Gastrocnemius medialis (tissue), 4 donors: Measurements from ENCODE around the gene MGAT5.

Experiments
- POLR2A ChIP-seq, 2 donors: fragments of 450-650 bp; IDR thresholded peaks; one replicate each; pipeline ENCODE4 v1.6.1; 2017; ENCODE audit warnings: antibody characterized with exemption in 2 of 2, mild to moderate bottlenecking in 2 of 2, moderate library complexity in 2 of 2
- TF ChIP-seq, protein P1 (sequence below), 5 experiments: fragments of 450-650 bp in 3 of 5; fragments of 200-600 bp in 2 of 5; sonication (generic) in 2 of 5; IDR thresholded peaks in 4 of 5; conservative IDR thresholded peaks in 1 of 5; 1 replicate in 4 of 5; 2 replicates in 1 of 5; pipeline ENCODE4 v1.5.1; 2016 to 2019; ENCODE audit warnings: antibody characterized with exemption in 5 of 5, mild to moderate bottlenecking in 3 of 5, moderate library complexity in 3 of 5

DNA sequence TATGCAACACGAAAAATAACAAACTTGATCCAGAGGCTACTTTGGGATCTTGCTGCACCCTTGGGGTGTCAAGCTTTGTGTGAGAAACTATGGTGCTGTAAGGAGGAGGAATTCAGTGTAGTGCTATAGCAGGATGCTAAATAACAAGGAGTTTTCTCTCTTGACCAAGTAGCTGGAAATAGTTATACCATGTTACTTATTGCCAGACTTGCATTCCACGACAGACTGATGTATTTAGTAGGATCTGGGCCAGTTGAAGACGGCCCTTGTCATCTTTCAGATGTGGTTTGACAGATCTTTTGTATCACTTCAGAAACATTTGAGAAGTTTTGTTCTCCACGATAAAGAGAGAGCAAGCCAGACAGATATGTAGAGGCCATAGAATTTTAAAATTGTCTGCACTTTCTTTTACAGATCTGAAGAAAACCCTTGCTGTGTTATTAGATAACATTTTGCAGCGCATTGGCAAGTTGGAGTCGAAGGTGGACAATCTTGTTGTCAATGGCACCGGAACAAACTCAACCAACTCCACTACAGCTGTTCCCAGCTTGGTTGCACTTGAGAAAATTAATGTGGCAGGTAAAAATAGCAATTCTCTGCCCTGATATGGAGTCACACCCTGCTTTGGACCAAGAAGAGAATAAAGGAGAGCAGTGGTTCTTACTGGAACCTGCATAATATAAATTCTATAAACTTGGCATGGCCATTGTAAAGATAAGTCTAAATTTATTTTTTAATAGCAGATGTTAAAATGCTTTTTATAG is 16.3 kb downstream of the MGAT5 start:
- TF ChIP-seq, protein P1, sequence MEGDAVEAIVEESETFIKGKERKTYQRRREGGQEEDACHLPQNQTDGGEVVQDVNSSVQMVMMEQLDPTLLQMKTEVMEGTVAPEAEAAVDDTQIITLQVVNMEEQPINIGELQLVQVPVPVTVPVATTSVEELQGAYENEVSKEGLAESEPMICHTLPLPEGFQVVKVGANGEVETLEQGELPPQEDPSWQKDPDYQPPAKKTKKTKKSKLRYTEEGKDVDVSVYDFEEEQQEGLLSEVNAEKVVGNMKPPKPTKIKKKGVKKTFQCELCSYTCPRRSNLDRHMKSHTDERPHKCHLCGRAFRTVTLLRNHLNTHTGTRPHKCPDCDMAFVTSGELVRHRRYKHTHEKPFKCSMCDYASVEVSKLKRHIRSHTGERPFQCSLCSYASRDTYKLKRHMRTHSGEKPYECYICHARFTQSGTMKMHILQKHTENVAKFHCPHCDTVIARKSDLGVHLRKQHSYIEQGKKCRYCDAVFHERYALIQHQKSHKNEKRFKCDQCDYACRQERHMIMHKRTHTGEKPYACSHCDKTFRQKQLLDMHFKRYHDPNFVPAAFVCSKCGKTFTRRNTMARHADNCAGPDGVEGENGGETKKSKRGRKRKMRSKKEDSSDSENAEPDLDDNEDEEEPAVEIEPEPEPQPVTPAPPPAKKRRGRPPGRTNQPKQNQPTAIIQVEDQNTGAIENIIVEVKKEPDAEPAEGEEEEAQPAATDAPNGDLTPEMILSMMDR (IDR thresholded peaks at IDR 0.05 in 4 of 5, conservative IDR thresholded peaks at IDR 0.05 in 1 of 5), result no peak
- no peak for TF ChIP-seq POLR2A (IDR thresholded peaks at IDR 0.05)
